RWPE2 (cell line): ENCODE data around the gene RTN4IP1.
"Not testable (repeated sequence)": the region's sequence is repeated elsewhere in the genome, so short reads cannot be mapped to it uniquely, and the experiment has no call there.

ENCODE experiments used
- ATAC-seq: fragments of 200-7000 bp; cut with Tn5 transposase; 3 replicates; pipeline ENCODE4 v1.9.1; 2021; ENCODE audit warnings: low read depth
- DNase-seq: peaks from one replicate; pipeline ENCODE4 v3.0.0-alpha.2; 2020; ENCODE audit warnings: low spot score
- H3K27ac ChIP-seq: fragments of 450-650 bp; 2 replicates; pipeline ENCODE4 v1.5.1; 2017; ENCODE audit warnings: mild to moderate bottlenecking; ENCODE audit not compliant: poor library complexity, severe bottlenecking
- H3K27me3 ChIP-seq: fragments of 250-450 bp; sonication (Bioruptor Pico); 2 replicates; pipeline ENCODE4 v1.5.1; 2021; ENCODE audit warnings: mild to moderate bottlenecking, moderate library complexity; ENCODE audit not compliant: insufficient read depth, poor library complexity, severe bottlenecking
- H3K36me3 ChIP-seq: fragments of 250-450 bp; sonication (Bioruptor Pico); 2 replicates; pipeline ENCODE4 v1.5.1; 2020; ENCODE audit warnings: low read depth, mild to moderate bottlenecking, moderate library complexity
- H3K4me1 ChIP-seq: fragments of 250-450 bp; sonication (Bioruptor Pico); 2 replicates; pipeline ENCODE4 v1.5.1; 2021; ENCODE audit warnings: mild to moderate bottlenecking, moderate library complexity; ENCODE audit not compliant: insufficient read depth, poor library complexity, severe bottlenecking
- H3K4me3 ChIP-seq: fragments of 250-450 bp; sonication (Bioruptor Pico); 2 replicates; pipeline ENCODE4 v1.5.1; 2021; ENCODE audit warnings: mild to moderate bottlenecking, moderate library complexity; ENCODE audit not compliant: severe bottlenecking
- H3K9me3 ChIP-seq: fragments of 250-450 bp; sonication (Bioruptor Pico); 2 replicates; pipeline ENCODE4 v1.5.1; 2021; ENCODE audit warnings: mild to moderate bottlenecking, moderate library complexity; ENCODE audit not compliant: severe bottlenecking
- TF ChIP-seq, protein P1 (sequence below): fragments of 450-650 bp; IDR thresholded peaks from one replicate; pipeline ENCODE4 v1.5.1; 2017; ENCODE audit warnings: mild to moderate bottlenecking, moderate library complexity; ENCODE audit not compliant: poor library complexity, severe bottlenecking

Gene RTN4IP1

GRCh38 chr6:106629859-106630163 lies 513 bp upstream of the RTN4IP1 start:
- H3K4me1 ChIP-seq, result no peaks in the 10 kb centered on the region
- TF ChIP-seq, protein P1, sequence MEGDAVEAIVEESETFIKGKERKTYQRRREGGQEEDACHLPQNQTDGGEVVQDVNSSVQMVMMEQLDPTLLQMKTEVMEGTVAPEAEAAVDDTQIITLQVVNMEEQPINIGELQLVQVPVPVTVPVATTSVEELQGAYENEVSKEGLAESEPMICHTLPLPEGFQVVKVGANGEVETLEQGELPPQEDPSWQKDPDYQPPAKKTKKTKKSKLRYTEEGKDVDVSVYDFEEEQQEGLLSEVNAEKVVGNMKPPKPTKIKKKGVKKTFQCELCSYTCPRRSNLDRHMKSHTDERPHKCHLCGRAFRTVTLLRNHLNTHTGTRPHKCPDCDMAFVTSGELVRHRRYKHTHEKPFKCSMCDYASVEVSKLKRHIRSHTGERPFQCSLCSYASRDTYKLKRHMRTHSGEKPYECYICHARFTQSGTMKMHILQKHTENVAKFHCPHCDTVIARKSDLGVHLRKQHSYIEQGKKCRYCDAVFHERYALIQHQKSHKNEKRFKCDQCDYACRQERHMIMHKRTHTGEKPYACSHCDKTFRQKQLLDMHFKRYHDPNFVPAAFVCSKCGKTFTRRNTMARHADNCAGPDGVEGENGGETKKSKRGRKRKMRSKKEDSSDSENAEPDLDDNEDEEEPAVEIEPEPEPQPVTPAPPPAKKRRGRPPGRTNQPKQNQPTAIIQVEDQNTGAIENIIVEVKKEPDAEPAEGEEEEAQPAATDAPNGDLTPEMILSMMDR, result no peak
- ATAC-seq, result no peak

DNA sequence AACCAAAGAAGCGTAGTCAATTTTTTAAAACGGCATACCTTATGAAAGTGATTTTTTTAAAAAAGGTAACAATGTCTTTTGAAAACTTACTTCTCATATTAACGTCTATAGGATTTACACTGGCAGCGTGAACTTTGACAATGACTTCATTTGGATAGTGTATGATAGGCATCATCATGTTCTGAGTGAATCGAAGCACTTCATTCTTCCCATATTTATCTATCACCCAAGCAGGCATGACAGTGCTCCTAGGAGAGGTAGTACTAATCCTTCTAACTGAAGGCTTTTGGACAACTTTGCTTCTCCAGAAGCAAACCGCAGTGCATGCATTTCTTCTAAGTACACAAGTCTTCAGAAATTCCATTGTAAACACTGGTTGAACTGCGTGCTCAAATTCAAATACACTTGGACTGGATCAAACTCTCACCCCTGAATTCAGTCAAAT lies 618 bp downstream of the RTN4IP1 start:
- peak overlapping the region; percentile 58 for H3K4me3 ChIP-seq
- DNase-seq, result no peak
- no peaks in the 10 kb centered on the region for H3K4me1 ChIP-seq
- H3K9me3 ChIP-seq, result no peaks in the 10 kb centered on the region
- H3K27me3 ChIP-seq, result no peaks in the 10 kb centered on the region
- peak; percentile 20; the same call in 1 of the 3 replicates for ATAC-seq
- H3K36me3 ChIP-seq, result 0 out of 2 replicates have a peak, but pooled peaks cover 5% of the 10 kb centered on the region
- H3K27ac ChIP-seq, result peak overlapping the region; percentile 46
- TF ChIP-seq, protein P1, result no peak

More at GRCh38 chr6:106629859-106630163, 513 bp upstream of the RTN4IP1 start:
- Histone ChIP-seq H3K4me3 (peak overlapping the region; percentile 58), H3K27me3 (no peaks in the 10 kb centered on the region), H3K9me3 (no peaks in the 10 kb centered on the region), H3K27ac (peak overlapping the region; percentile 46), H3K36me3 (0 out of 2 replicates have a peak, but pooled peaks cover 5% of the 10 kb centered on the region)
- DNase-seq, result no peak

GRCh38 chr6:106627760-106628159 lies 1.5 kb downstream of the RTN4IP1 start:
- not testable (repeated sequence) for H3K27me3 ChIP-seq

DNA sequence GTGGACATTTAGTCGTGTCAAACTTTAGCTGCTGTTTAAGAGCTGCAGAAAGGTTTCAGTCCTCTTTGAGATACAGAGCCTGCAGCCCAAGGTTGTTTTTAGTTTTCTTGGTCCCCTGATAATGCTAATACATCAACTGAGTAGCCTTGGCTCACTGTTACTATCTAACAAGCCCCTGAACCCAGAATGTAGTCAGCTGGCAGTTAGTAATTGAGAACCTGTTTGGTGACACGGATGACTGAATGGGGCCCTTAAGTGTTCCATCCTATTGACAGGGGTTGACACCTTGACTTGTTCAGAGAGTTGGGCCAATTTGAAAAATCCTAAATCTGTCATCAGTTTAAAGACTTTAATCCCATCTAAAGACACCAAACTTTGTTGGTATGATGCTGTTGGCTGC lies 2.8 kb downstream of the RTN4IP1 start:
- Histone ChIP-seq H3K27ac (no peak overlapping the region), H3K4me3 (no peak overlapping the region), H3K27me3 (no peaks in the 10 kb centered on the region), H3K4me1 (no peaks in the 10 kb centered on the region), H3K36me3 (peaks cover 9% of the 10 kb centered on the region), H3K9me3 (no peaks in the 10 kb centered on the region)
- TF ChIP-seq, protein P1, result no peak
- ATAC-seq, result no peak
- no peak for DNase-seq

More at GRCh38 chr6:106627760-106628159, 1.5 kb downstream of the RTN4IP1 start:
- H3K4me3 ChIP-seq, H3K27ac ChIP-seq, H3K9me3 ChIP-seq, DNase-seq, H3K4me1 ChIP-seq, ATAC-seq, H3K36me3 ChIP-seq: not testable (repeated sequence)

DNA sequence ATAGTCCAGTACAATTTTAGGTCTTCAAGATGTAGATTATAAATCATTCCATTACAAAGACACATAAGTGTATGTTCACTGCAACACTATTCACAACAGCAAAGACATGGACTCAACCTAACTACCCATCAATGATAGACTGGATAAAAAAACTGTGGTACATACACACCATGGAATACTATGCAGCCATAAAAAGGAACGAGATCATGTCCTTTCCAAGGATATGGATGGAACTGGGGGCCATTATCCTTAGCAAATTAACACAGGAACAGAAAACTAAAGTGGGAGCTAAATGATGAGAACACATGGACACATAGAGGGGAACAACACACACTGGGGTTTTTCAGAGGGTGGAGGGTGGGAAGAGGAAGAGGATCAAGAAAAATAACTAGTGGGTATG lies 6.3 kb downstream of the RTN4IP1 start:
- Histone ChIP-seq H3K4me1 (no peaks in the 10 kb centered on the region), H3K36me3 (peaks cover 14% of the 10 kb centered on the region), H3K9me3 (no peaks in the 10 kb centered on the region), H3K27ac (no peak overlapping the region), H3K27me3 (no peaks in the 10 kb centered on the region), H3K4me3 (no peak overlapping the region)
- no peak for DNase-seq
- TF ChIP-seq, protein P1, result no peak
- ATAC-seq, result no peak
